ENCODE results near the gene SPINT1.

SPINT1 gene

GRCh38 chr15:40893733-40894680 lies 50.2 kb downstream of the SPINT1 start, which contains the start of gene VPS18:
Gene VPS18, plus strand, starts transcription at chr15:40894450. Its CDS starts 319 bp downstream, at chr15:40894769.
- H4K20me1 ChIP-seq (ENCODE audit: insufficient read depth, low read length), result no peaks in the 10 kb centered on the region
- no peaks in the 10 kb centered on the region for H3K9me3 ChIP-seq (ENCODE audit: insufficient read depth, low read length)
- TF ChIP-seq CTCF (IDR thresholded peaks at IDR 0.05; ENCODE audit: low read depth, low read length), result peak; percentile 69
- no peak for TF ChIP-seq EZH2phosphoT487 (IDR thresholded peaks at IDR 0.05; ENCODE audit: low read depth)
- H3K36me3 ChIP-seq (replicated peaks; ENCODE audit: low read depth, low read length), result peaks cover 4% of the 10 kb centered on the region
- peak within 1 kb of the TSS; percentile 96 for H3K4me2 ChIP-seq (ENCODE audit: low read length)
- H2AFZ ChIP-seq (ENCODE audit: low read depth, low read length), result peak within 1 kb of the TSS; percentile 81
- peak within 1 kb of the TSS; percentile 88 for H3K4me3 ChIP-seq (ENCODE audit: low read length)
- peaks cover 11% of the 10 kb centered on the region for H3K4me1 ChIP-seq (ENCODE audit: low read length)
- H3K79me2 ChIP-seq (ENCODE audit: low read length), result peaks cover 19% of the 10 kb centered on the region
- H3K27ac ChIP-seq (ENCODE audit: low read length), result no peak within 1 kb of the TSS
- H3K9ac ChIP-seq (ENCODE audit: low read length), result peak within 1 kb of the TSS; percentile 80
- peaks cover 4% of the 10 kb centered on the region; the same call in 1 of the 2 replicates for H3K27me3 ChIP-seq (ENCODE audit: low read depth, low read length)

GRCh38 chr15:40894681-40895448 lies 51.0 kb downstream of the SPINT1 start:
- H3K4me3 ChIP-seq (ENCODE audit: low read length), result peak overlapping the region; percentile 88
- peaks cover 11% of the 10 kb centered on the region for H3K4me1 ChIP-seq (ENCODE audit: low read length)
- 0 out of 2 replicates have a peak overlapping the region, but pooled peaks have one; percentile 10 for H2AFZ ChIP-seq (ENCODE audit: low read depth, low read length)
- peaks cover 19% of the 10 kb centered on the region for H3K79me2 ChIP-seq (ENCODE audit: low read length)
- H3K27ac ChIP-seq (ENCODE audit: low read length), result no peak overlapping the region
- peaks cover 4% of the 10 kb centered on the region; the same call in 1 of the 2 replicates for H3K27me3 ChIP-seq (ENCODE audit: low read depth, low read length)
- peak overlapping the region; percentile 96 for H3K4me2 ChIP-seq (ENCODE audit: low read length)
- H3K9me3 ChIP-seq (ENCODE audit: insufficient read depth, low read length), result no peaks in the 10 kb centered on the region
- H3K36me3 ChIP-seq (replicated peaks; ENCODE audit: low read depth, low read length), result peaks cover 9% of the 10 kb centered on the region
- H4K20me1 ChIP-seq (ENCODE audit: insufficient read depth, low read length), result no peaks in the 10 kb centered on the region
- peak; percentile 25 for TF ChIP-seq CTCF (IDR thresholded peaks at IDR 0.05; ENCODE audit: low read depth, low read length)
- no peak for TF ChIP-seq EZH2phosphoT487 (IDR thresholded peaks at IDR 0.05; ENCODE audit: low read depth)
- H3K9ac ChIP-seq (ENCODE audit: low read length), result peak overlapping the region; percentile 80

GRCh38 chr15:40899536-40900207 lies 55.8 kb downstream of the SPINT1 start:
- no peak overlapping the region for H3K4me3 ChIP-seq (ENCODE audit: low read length)
- no peaks in the 10 kb centered on the region for H3K27me3 ChIP-seq (ENCODE audit: low read depth, low read length)
- no peak overlapping the region for H2AFZ ChIP-seq (ENCODE audit: low read depth, low read length)
- no peaks in the 10 kb centered on the region for H3K9me3 ChIP-seq (ENCODE audit: insufficient read depth, low read length)
- TF ChIP-seq EZH2phosphoT487 (IDR thresholded peaks at IDR 0.05; ENCODE audit: low read depth) (no peak), CTCF (IDR thresholded peaks at IDR 0.05; ENCODE audit: low read depth, low read length) (no peak)
- H3K4me1 ChIP-seq (ENCODE audit: low read length), result peaks cover 7% of the 10 kb centered on the region
- no peaks in the 10 kb centered on the region for H4K20me1 ChIP-seq (ENCODE audit: insufficient read depth, low read length)
- H3K9ac ChIP-seq (ENCODE audit: low read length), result no peak overlapping the region
- H3K36me3 ChIP-seq (replicated peaks; ENCODE audit: low read depth, low read length), result peaks cover 29% of the 10 kb centered on the region
- H3K27ac ChIP-seq (ENCODE audit: low read length), result no peak overlapping the region
- no peak overlapping the region for H3K4me2 ChIP-seq (ENCODE audit: low read length)
- H3K79me2 ChIP-seq (ENCODE audit: low read length), result peaks cover 18% of the 10 kb centered on the region
